ENCODE results near the gene NAIF1.
"Not testable (repeated sequence)": the region's sequence is repeated elsewhere in the genome, so short reads cannot be mapped to it uniquely, and the experiment has no call there.

Gene NAIF1

GRCh38 chr9:128082151-128082550 is 15.0 kb upstream of the NAIF1 start:
- DNase-seq, result no peak

GRCh38 chr9:128081056-128081455 is 13.9 kb upstream of the NAIF1 start:
- no peak for DNase-seq

GRCh38 chr9:128080206-128080605 is 13.1 kb upstream of the NAIF1 start:
- DNase-seq, result no peak

- DNase-seq, result no peak
Observed at GRCh38 chr9:128078504-128079434, 11.6 kb upstream of the NAIF1 start.

- no peak for DNase-seq
Observed at GRCh38 chr9:128077847-128078503, 10.9 kb upstream of the NAIF1 start.

GRCh38 chr9:128073253-128073886 is 6.2 kb upstream of the NAIF1 start:
- no peak for DNase-seq

GRCh38 chr9:128072144-128073021 is 5.3 kb upstream of the NAIF1 start:
- peak; percentile 43 for DNase-seq

- not testable (repeated sequence) for DNase-seq
Observed at GRCh38 chr9:128071475-128071874, 4.4 kb upstream of the NAIF1 start.

GRCh38 chr9:128070874-128071273 is 3.8 kb upstream of the NAIF1 start:
- no peak for DNase-seq

- DNase-seq, result no peak
Observed at GRCh38 chr9:128068386-128069205, 1.5 kb upstream of the NAIF1 start.

GRCh38 chr9:128067645-128068385 is 695 bp upstream of the NAIF1 start, which contains the start of gene SLC25A25:
TSS of gene SLC25A25 (plus strand) at chr9:128068232. CDS start at chr9:128068320, 88 bp downstream.
- DNase-seq, result peak; percentile 99

GRCh38 chr9:128065907-128066712 is 1.0 kb downstream of the NAIF1 start:
- no peak for DNase-seq

GRCh38 chr9:128062846-128063831 is 4.0 kb downstream of the NAIF1 start:
- DNase-seq, result no peak

- no peak for DNase-seq
Observed at GRCh38 chr9:128062279-128062678, 4.8 kb downstream of the NAIF1 start.

GRCh38 chr9:128061275-128061960 is 5.7 kb downstream of the NAIF1 start:
- DNase-seq, result no peak

GRCh38 chr9:128059365-128059983 is 7.6 kb downstream of the NAIF1 start:
- no peak for DNase-seq

GRCh38 chr9:128057724-128058409 is 9.3 kb downstream of the NAIF1 start:
- DNase-seq, result no peak
